Gastroesophageal sphincter (tissue), 3 donors: ENCODE results near the gene MAP2K4.

Experiments used
- EP300 ChIP-seq: sonication (generic); formaldehyde crosslinking; IDR thresholded peaks from one replicate; pipeline ENCODE4 v1.6.1; 2017; ENCODE audit warnings: antibody characterized with exemption, mild to moderate bottlenecking
- TF ChIP-seq, protein P1 (sequence below), 4 experiments: fragments of 200-600 bp in 2 of 4; fragments of 450-650 bp in 2 of 4; sonication (generic) in 1 of 4; IDR thresholded peaks; one replicate each; pipeline ENCODE4 v1.5.1; 2017 to 2019; ENCODE audit warnings: antibody characterized with exemption in 4 of 4, mild to moderate bottlenecking in 2 of 4, moderate library complexity in 2 of 4

DNA sequence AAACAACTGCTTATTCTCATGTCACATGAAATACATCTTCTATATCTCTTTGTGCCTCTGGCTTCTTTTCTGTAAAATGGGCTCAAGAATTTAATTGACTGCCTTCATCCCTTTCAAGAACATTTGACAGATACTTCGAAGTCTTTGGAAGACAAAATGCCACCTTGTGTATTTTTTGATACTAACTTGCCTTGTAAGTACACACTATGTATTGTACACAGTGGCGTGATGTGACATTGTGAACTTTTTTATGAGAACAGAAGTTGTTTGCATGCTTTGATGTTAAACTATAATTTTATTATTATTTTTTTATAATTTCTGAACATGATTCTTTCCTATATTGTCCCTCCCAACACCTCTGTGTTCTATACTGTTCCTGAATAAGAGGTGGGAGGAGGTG, 73.7 kb downstream of the MAP2K4 start:
- TF ChIP-seq EP300, result no peak
- TF ChIP-seq, protein P1, sequence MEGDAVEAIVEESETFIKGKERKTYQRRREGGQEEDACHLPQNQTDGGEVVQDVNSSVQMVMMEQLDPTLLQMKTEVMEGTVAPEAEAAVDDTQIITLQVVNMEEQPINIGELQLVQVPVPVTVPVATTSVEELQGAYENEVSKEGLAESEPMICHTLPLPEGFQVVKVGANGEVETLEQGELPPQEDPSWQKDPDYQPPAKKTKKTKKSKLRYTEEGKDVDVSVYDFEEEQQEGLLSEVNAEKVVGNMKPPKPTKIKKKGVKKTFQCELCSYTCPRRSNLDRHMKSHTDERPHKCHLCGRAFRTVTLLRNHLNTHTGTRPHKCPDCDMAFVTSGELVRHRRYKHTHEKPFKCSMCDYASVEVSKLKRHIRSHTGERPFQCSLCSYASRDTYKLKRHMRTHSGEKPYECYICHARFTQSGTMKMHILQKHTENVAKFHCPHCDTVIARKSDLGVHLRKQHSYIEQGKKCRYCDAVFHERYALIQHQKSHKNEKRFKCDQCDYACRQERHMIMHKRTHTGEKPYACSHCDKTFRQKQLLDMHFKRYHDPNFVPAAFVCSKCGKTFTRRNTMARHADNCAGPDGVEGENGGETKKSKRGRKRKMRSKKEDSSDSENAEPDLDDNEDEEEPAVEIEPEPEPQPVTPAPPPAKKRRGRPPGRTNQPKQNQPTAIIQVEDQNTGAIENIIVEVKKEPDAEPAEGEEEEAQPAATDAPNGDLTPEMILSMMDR (IDR thresholded peaks at IDR 0.05), result no peak
